ENCODE measurements around the gene HBE1. TPM values are rescaled to one million over a fixed set of nuclear protein-coding genes. Genes with fewer than 3 reads are reported as not detected.

Gene HBE1
- total and polyA plus RNA-seq, 2 of the 4 experiments (the other 2 are of a cell fraction): 3.2 to 12.7 TPM

DNA sequence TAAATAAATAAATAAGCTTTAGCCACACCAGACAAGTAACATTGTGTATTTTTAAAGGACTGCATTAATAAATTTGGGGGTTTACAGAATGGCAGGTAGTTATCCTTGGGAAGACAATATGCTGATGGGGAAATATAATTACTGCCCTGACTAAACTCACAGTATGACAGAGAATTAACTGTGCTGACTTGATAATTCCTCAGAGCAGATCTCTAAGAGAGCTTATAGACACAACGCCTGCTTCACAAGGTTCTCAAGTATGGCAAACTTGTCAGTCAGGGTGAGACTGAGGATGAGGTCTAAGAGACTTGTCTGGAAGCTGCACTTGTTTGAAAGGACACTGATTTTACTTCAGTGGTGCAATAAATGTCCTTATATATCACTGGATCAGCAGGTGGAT is 28.7 kb upstream of the HBE1 start:
- no peak for TF ChIP-seq SMC3 (IDR thresholded peaks at IDR 0.05; ENCODE audit: low read depth, low read length)
- peaks cover 7% of the 10 kb centered on the region; the same call in 1 of the 2 replicates for H3K4me1 ChIP-seq (ENCODE audit: control insufficient read depth, insufficient read depth, low read length)
- H3K4me2 ChIP-seq (ENCODE audit: low read depth, low read length): no peak overlapping the region
- no peaks in the 10 kb centered on the region for H3K36me3 ChIP-seq (ENCODE audit: control insufficient read depth, insufficient read depth, low read length)
- 0 out of 2 replicates have a peak overlapping the region, but pooled peaks have one; percentile 36 for H2AK5ac ChIP-seq (ENCODE audit: low read depth, low read length)
- in situ Hi-C loops (cut with MboI; ENCODE audit: low sequenced_read_pairs) (no loop called here), dilution Hi-C loops (cut with HindIII; ENCODE audit: low sequenced_read_pairs, unreplicated experiment) (no loop called here), intact Hi-C loops (cut with micrococcal nuclease) (no loop called here)
- H2AFZ ChIP-seq (replicated peaks; ENCODE audit: low read length, poor library complexity): no peak overlapping the region
- ChIA-PET POLR2A (ENCODE audit: unreplicated experiment) (no interaction called here), CTCF (interaction anchor here (0.6 kb wide), 1 partner anchor 67 kb away, joined by 3 read pairs; no protein-coding TSS in a partner anchor)
- H2BK15ac ChIP-seq (ENCODE audit: low read depth, low read length): peak overlapping the region; percentile 67; the same call in 1 of the 3 replicates
- peak overlapping the region; percentile 8; the same call in 1 of the 2 replicates for H3K14ac ChIP-seq (replicated peaks; ENCODE audit: low read depth, low read length)
- H3K27me3 ChIP-seq (ENCODE audit: control insufficient read depth, insufficient read depth, low read length): no peaks in the 10 kb centered on the region
- H3K4ac ChIP-seq (ENCODE audit: low read depth, low read length): peak overlapping the region; percentile 66
- peak overlapping the region; percentile 86 for H2BK120ac ChIP-seq (ENCODE audit: low read depth, low read length)
- H3K9ac ChIP-seq (ENCODE audit: low read depth, low read length): peak overlapping the region; percentile 50; the same call in 1 of the 2 replicates
- H2BK20ac ChIP-seq (ENCODE audit: low read depth, low read length): peak overlapping the region; percentile 82
- H4K5ac ChIP-seq (ENCODE audit: low read depth, low read length): peak overlapping the region; percentile 98; the same call in 1 of the 2 replicates
- peak overlapping the region; percentile 46 to 86; a peak in 3 of 4 replicates for H4K8ac ChIP-seq (ENCODE audit: low read depth in 2 of 2, low read length in 2 of 2)
- 0 out of 2 replicates have a peak overlapping the region, but pooled peaks have one; percentile 21 for H3K23ac ChIP-seq (ENCODE audit: low read depth, low read length)
- ATAC-seq (ENCODE audit: low read depth) (no peak), DNase-seq (no peak)
- peak overlapping the region; percentile 87 for H4K91ac ChIP-seq (ENCODE audit: insufficient read depth, low read depth, low read length)
- WGBS, 2 experiments (ENCODE audit: extremely low coverage in 2 of 2, insufficient read length in 1 of 2): no CpG with 5 or more reads among the region's 1 CpG
- no peak overlapping the region for H2AK9ac ChIP-seq (replicated peaks; ENCODE audit: low read depth, low read length, poor library complexity)
- no TSS peak for BruUV-seq (replicated peaks)
- H2BK5ac ChIP-seq (ENCODE audit: low read depth, low read length, poor library complexity, severe bottlenecking): peak overlapping the region; percentile 89
- H3K56ac ChIP-seq (ENCODE audit: extremely low read depth, insufficient read depth, low read length): no peak overlapping the region; the same call in 1 of the 2 replicates
- peak overlapping the region; percentile 41; the same call in 1 of the 2 replicates for H3K27ac ChIP-seq (ENCODE audit: insufficient read depth, low read length)
- H3K18ac ChIP-seq (ENCODE audit: low read depth, low read length): peak overlapping the region; percentile 96; the same call in 1 of the 2 replicates
- no peaks in the 10 kb centered on the region; the same call in 1 of the 2 replicates for H3K9me1 ChIP-seq (ENCODE audit: insufficient read depth, low read length)
- H4K20me1 ChIP-seq (ENCODE audit: insufficient read depth, low read length): no peaks in the 10 kb centered on the region
- H3K4me3 ChIP-seq (ENCODE audit: insufficient read depth, low read depth, low read length): no peak overlapping the region
- no peaks in the 10 kb centered on the region for H3K79me1 ChIP-seq (ENCODE audit: low read depth in 1 of 2, low read length in 2 of 2)
- no peaks in the 10 kb centered on the region for H3K9me3 ChIP-seq (ENCODE audit: control insufficient read depth, insufficient read depth, low read length)
